Body of pancreas (tissue), 4 donors: Measurements from ENCODE around the gene CSTPP1. TPM values are rescaled to one million over a fixed set of nuclear protein-coding genes. Genes with fewer than 3 reads are reported as not detected.
"Not testable (repeated sequence)": the region's sequence is repeated elsewhere in the genome, so short reads cannot be mapped to it uniquely, and the experiment has no call there.

ENCODE experiments used
- ATAC-seq: fragments of 150-250 bp; one replicate; pipeline ENCODE4 v1.9.1; 2016
- DNase-seq, 4 donors: peaks; one replicate each; pipeline ENCODE4 v3.0.0-alpha.2; 2019
- H3K27ac ChIP-seq, 4 donors: fragments of 200-600 bp; sonication (generic); 1 replicate in 3 of 4; 2 replicates in 1 of 4; pipeline versions ENCODE4 v1.5.1 to v1.6.1; 2016 to 2019; ENCODE audit warnings: mild to moderate bottlenecking in 1 of 4, mixed read lengths in 1 of 4, moderate library complexity in 1 of 4
- H3K27me3 ChIP-seq, 2 donors: fragments of 200-600 bp; sonication (generic); one replicate each; pipeline ENCODE4 v1.6.0; 2016; ENCODE audit warnings: mild to moderate bottlenecking in 1 of 2
- H3K36me3 ChIP-seq, 2 donors: fragments of 200-600 bp; sonication (generic); replicated peaks in 1 of 2; 2 replicates each; pipeline ENCODE4 v1.5.1; 2016; ENCODE audit warnings: low read depth in 2 of 2; ENCODE audit not compliant: insufficient read depth in 1 of 2
- H3K4me1 ChIP-seq: fragments of 200-600 bp; sonication (generic); one replicate; pipeline ENCODE4 v1.6.0; 2016
- H3K4me3 ChIP-seq, 2 donors: fragments of 200-600 bp; sonication (generic); 1 replicate in 1 of 2; 2 replicates in 1 of 2; pipeline ENCODE4 v1.5.1; 2016 to 2019
- H3K9me3 ChIP-seq, 3 donors: fragments of 200-600 bp; sonication (generic); 1 replicate in 2 of 3; 2 replicates in 1 of 3; pipeline ENCODE4 v1.5.1; 2016
- POLR2A ChIP-seq, 3 donors: fragments of 450-650 bp; IDR thresholded peaks; one replicate each; pipeline ENCODE4 v1.6.1; 2016; ENCODE audit warnings: antibody characterized with exemption in 3 of 3, mild to moderate bottlenecking in 2 of 3
- WGBS, 2 donors: methylation state at CpG; one replicate each; pipeline ENCODE4 v1.1.5; 2017; 5-methylcytosine and 5-hydroxymethylcytosine counted together
- intact Hi-C: fragments of 100-400 bp; cut with DNase I; formaldehyde crosslinking; loops from one replicate; pipeline ENCODE4 v1.15.1; 2023
- microRNA-seq, 2 donors: library from miRNA; unstranded; fragments of <30 nt; microRNA quantifications; one replicate each; pipeline ENCODE4, GENCODE V29; 2016; ENCODE audit warnings: borderline number of aligned reads in 2 of 2, borderline replicate concordance in 2 of 2
- small RNA-seq: library from RNA; depleted of rRNA; stranded (forward); fragments of <200 nt; gene quantifications from one replicate; pipeline ENCODE3, GENCODE V24; 2016
- total RNA-seq, 2 donors: library from RNA; depleted of rRNA; stranded (reverse); fragments of >200 nt; gene quantifications; one replicate each; pipeline ENCODE4 v1.1.0, GENCODE V29; 2016
- TF ChIP-seq, protein P1 (sequence below), 7 experiments: fragments of 450-650 bp in 4 of 7; fragments of 200-600 bp in 3 of 7; sonication (generic) in 3 of 7; IDR thresholded peaks; one replicate each; pipeline ENCODE4 v1.5.1; 2016 to 2019; ENCODE audit warnings: antibody characterized with exemption in 7 of 7

CSTPP1 gene
- total RNA-seq, 2 donors from 2014 or later = 11.2 to 13.2 TPM

- WGBS, 2 donors = 69 to 81% methylated on average over 5 of the region's 5 CpGs
- DNase-seq = no peak
- Histone ChIP-seq H3K4me1 (peaks cover 6% of the 10 kb centered on the region), H3K9me3 (no peaks in the 10 kb centered on the region), H3K36me3 (no peaks in the 10 kb centered on the region), H3K27me3 (no peaks in the 10 kb centered on the region), H3K27ac (no peak overlapping the region), H3K4me3 (no peak overlapping the region)
- ATAC-seq = no peak
- TF ChIP-seq, protein P1, sequence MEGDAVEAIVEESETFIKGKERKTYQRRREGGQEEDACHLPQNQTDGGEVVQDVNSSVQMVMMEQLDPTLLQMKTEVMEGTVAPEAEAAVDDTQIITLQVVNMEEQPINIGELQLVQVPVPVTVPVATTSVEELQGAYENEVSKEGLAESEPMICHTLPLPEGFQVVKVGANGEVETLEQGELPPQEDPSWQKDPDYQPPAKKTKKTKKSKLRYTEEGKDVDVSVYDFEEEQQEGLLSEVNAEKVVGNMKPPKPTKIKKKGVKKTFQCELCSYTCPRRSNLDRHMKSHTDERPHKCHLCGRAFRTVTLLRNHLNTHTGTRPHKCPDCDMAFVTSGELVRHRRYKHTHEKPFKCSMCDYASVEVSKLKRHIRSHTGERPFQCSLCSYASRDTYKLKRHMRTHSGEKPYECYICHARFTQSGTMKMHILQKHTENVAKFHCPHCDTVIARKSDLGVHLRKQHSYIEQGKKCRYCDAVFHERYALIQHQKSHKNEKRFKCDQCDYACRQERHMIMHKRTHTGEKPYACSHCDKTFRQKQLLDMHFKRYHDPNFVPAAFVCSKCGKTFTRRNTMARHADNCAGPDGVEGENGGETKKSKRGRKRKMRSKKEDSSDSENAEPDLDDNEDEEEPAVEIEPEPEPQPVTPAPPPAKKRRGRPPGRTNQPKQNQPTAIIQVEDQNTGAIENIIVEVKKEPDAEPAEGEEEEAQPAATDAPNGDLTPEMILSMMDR (IDR thresholded peaks at IDR 0.05) = no peak
- no peak for TF ChIP-seq POLR2A (IDR thresholded peaks at IDR 0.05)
- intact Hi-C loops = no loop called here
Measured at GRCh38 chr11:47202576-47202975, 266.0 kb downstream of the CSTPP1 start.

DNA sequence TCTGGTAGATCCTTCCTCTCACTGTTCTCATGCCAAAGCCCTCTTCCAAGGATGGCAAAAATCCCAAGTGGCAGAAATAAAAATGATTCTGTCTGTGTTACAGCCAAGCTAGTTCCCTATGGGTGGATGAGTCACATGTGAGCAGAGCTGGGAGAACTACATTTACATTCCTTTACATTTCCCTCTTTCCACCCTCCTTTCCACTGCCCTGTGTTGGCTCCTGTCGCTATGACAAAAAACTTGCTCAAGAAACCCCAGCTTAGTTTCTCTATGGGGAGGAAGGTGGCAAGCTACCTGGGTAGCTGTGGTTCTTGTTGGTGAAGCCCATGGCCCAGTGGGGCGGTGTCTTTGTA, 268.1 kb downstream of the CSTPP1 start:
- H3K4me1 ChIP-seq = peaks cover 7% of the 10 kb centered on the region
- ATAC-seq (no peak), DNase-seq (no peak)
- no peaks in the 10 kb centered on the region for H3K36me3 ChIP-seq
- H3K4me3 ChIP-seq = no peak overlapping the region
- no peak overlapping the region for H3K27ac ChIP-seq
- TF ChIP-seq POLR2A (IDR thresholded peaks at IDR 0.05) = no peak
- TF ChIP-seq, protein P1 (IDR thresholded peaks at IDR 0.05) = no peak
- intact Hi-C loops = no loop called here
- no peaks in the 10 kb centered on the region for H3K27me3 ChIP-seq
- 73 to 85% methylated on average over 2 of the region's 2 CpGs for WGBS, 2 donors
- no peaks in the 10 kb centered on the region for H3K9me3 ChIP-seq

- H3K4me1 ChIP-seq, ATAC-seq, H3K27me3 ChIP-seq, DNase-seq, H3K4me3 ChIP-seq, H3K27ac ChIP-seq, H3K9me3 ChIP-seq, H3K36me3 ChIP-seq, intact Hi-C loops: not testable (repeated sequence)
- 95 to 96% methylated on average over 5 of the region's 5 CpGs for WGBS, 2 donors
Measured at GRCh38 chr11:47206577-47206976, 270.0 kb downstream of the CSTPP1 start.

DNA sequence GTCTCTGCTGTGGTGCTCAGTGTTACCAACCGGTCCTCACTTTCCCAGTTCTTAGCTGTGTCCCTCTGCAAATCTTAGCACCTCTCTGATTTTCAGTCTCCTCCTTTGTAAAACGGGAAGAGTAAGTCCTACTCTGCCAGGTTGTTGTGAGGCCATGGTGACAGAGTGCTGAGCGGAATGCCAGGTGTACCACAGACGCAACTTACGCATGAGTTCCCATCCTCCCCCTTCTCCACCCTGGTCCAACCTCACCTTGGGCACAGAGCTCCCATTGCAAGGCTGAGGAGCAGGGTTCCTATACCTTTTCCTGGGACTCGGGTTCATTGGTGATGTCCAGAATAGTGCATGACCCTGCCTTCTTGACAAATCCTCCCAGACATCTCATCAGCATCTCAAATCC, 270.9 kb downstream of the CSTPP1 start:
- no peaks in the 10 kb centered on the region for H3K36me3 ChIP-seq
- no peaks in the 10 kb centered on the region for H3K9me3 ChIP-seq
- H3K4me3 ChIP-seq = no peak overlapping the region
- no peak overlapping the region for H3K27ac ChIP-seq
- peaks cover 7% of the 10 kb centered on the region for H3K4me1 ChIP-seq
- TF ChIP-seq, protein P1 (IDR thresholded peaks at IDR 0.05) = no peak
- TF ChIP-seq POLR2A (IDR thresholded peaks at IDR 0.05) = no peak
- 30 to 44% methylated on average over 6 of the region's 6 CpGs for WGBS, 2 donors
- peak; percentile 48 to 74 (median 64) for DNase-seq
- ATAC-seq = peak; percentile 88
- no peaks in the 10 kb centered on the region for H3K27me3 ChIP-seq
- intact Hi-C loops = no loop called here

DNA sequence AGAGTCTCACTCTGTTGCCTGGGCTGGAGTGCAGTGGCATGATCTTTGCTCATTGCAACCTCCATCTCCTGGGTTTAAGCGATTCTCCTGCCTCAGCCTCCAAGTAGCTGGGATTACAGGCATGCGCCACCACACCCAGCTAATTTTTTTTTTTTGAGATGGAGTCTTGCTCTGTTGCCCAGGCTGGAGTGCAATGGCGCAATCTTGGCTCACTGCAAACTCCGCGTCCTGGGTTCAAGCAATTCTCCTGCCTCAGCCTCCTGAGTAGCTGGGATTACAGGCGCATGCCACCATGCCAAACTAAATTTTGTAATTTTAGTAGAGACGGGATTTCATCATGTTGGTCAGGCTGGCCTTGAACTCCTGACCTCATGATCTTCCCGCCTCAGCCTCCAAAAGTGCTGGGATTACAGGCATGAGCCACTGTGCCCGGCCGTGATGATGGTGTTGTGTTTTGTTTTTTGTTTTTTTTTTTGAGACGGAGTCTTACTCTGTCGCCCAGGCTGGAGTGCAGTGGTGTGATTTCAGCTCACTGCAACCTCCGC, 271.5 kb downstream of the CSTPP1 start:
- H3K9me3 ChIP-seq, ATAC-seq, H3K4me1 ChIP-seq, H3K27ac ChIP-seq, intact Hi-C loops, H3K27me3 ChIP-seq, H3K36me3 ChIP-seq, DNase-seq, H3K4me3 ChIP-seq: not testable (repeated sequence)
- 85 to 92% methylated on average over 13 of the region's 13 CpGs for WGBS, 2 donors

DNA sequence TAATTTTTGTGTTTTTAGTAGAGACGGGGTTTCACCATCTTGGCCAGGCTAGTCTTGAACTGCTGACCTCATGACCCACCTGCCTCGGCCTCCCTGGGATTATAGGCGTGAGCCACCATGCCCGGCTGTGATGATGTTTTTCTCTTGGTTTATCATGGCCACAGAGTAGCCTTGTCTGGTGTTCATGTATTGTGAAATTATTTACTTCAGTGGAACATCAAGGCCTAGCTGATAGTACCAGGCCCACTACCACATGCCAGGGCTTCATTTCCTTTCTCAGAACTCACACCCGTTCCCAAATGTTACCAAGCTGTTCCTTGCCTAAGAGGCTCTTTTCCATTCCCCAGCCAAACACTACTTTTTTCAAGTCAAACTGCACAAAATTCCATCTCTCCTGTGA, 272.1 kb downstream of the CSTPP1 start:
- H3K27me3 ChIP-seq = no peaks in the 10 kb centered on the region
- WGBS, 2 donors = 92 to 94% methylated on average over 5 of the region's 5 CpGs
- no peak for TF ChIP-seq POLR2A (IDR thresholded peaks at IDR 0.05)
- intact Hi-C loops = no loop called here
- DNase-seq (no peak), ATAC-seq (no peak)
- no peak overlapping the region for H3K4me3 ChIP-seq
- peaks cover 10% of the 10 kb centered on the region for H3K4me1 ChIP-seq
- H3K27ac ChIP-seq = no peak overlapping the region
- no peaks in the 10 kb centered on the region for H3K9me3 ChIP-seq
- H3K36me3 ChIP-seq = no peaks in the 10 kb centered on the region

Small RNAs within 50 kb of the gene (microRNA-seq; reads per million reads assigned to microRNA genes)
- gene MIR6745 = 0 reads per million in 2 donors

Small RNAs within 50 kb of the gene (small RNA-seq; reads per million reads assigned to genes)
- not detected for gene MIR6745

Other genes with a start within 250 kb of the CSTPP1 start
- gene ARHGAP1, start 236.1 kb upstream of the CSTPP1 start, total RNA-seq = 10 to 100 TPM; 27.8 to 43.5 TPM
- 1 to 10 TPM; 6.5 to 7.9 TPM for gene ZNF408, start 235.7 kb upstream of the CSTPP1 start, total RNA-seq
- gene F2, start 217.5 kb upstream of the CSTPP1 start, total RNA-seq = not detected
- gene CKAP5, start 90.5 kb upstream of the CSTPP1 start, total RNA-seq = 10 to 100 TPM; 22.8 to 24.7 TPM
- 10 to 100 TPM; 10.6 to 20.4 TPM for gene LRP4, start 18.2 kb upstream of the CSTPP1 start, total RNA-seq
- 100 to 1,000 TPM; 143 to 212 TPM for gene ARFGAP2, start 240.1 kb downstream of the CSTPP1 start, total RNA-seq
- 10 to 100 TPM; 30.7 to 56.0 TPM for gene PACSIN3, start 249.7 kb downstream of the CSTPP1 start, total RNA-seq